Measurements from ENCODE around the gene ELOB. TPM values are rescaled to one million over a fixed set of nuclear protein-coding genes. Genes with fewer than 3 reads are reported as not detected.

ELOB gene
- total and polyA plus RNA-seq, 2 of the 8 experiments (the other 6 are each of a cell fraction or from before 2014, with no cell fraction given): 237 to 1,357 TPM

DNA sequence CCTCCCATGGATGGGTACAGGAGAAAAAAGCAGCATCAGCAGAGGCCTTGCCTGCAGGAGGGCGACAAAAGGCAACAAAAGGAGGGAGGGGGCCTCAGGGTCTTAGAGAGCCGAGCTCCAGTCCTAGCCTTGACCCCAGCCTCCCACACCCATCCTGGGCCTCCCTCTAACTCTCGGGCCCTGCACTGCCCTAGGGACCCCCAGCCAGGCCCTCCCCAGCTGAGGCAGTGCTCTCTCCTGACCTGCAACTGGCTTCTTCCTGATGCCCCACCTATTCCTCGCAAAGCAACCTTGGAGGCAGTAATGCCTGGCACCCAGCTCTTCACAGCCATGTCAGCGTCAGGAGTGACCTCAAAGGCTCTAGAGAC is 39.9 kb downstream of the ELOB start (continued):
- no peak for TF ChIP-seq CBX8 (IDR thresholded peaks at IDR 0.05; ENCODE audit: borderline replicate concordance, low read depth, low read length)
- no peak for TF ChIP-seq CHD1 (IDR thresholded peaks at IDR 0.05; ENCODE audit: low read depth, low read length)
- TF ChIP-seq BRCA1 (IDR thresholded peaks at IDR 0.05; ENCODE audit: low read depth, low read length): no peak
- TF ChIP-seq, protein P1, sequence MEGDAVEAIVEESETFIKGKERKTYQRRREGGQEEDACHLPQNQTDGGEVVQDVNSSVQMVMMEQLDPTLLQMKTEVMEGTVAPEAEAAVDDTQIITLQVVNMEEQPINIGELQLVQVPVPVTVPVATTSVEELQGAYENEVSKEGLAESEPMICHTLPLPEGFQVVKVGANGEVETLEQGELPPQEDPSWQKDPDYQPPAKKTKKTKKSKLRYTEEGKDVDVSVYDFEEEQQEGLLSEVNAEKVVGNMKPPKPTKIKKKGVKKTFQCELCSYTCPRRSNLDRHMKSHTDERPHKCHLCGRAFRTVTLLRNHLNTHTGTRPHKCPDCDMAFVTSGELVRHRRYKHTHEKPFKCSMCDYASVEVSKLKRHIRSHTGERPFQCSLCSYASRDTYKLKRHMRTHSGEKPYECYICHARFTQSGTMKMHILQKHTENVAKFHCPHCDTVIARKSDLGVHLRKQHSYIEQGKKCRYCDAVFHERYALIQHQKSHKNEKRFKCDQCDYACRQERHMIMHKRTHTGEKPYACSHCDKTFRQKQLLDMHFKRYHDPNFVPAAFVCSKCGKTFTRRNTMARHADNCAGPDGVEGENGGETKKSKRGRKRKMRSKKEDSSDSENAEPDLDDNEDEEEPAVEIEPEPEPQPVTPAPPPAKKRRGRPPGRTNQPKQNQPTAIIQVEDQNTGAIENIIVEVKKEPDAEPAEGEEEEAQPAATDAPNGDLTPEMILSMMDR (IDR thresholded peaks at IDR 0.05; ENCODE audit: control extremely low read depth in 1 of 3, insufficient read depth in 1 of 3, low read depth in 1 of 3, low read length in 3 of 3): no peak
